ENCODE results near the gene ADRA2B. TPM values are rescaled to one million over a fixed set of nuclear protein-coding genes. Genes with fewer than 3 reads are reported as not detected.

Gene ADRA2B
- total RNA-seq, 2 donors from 2014 or later, result under 0.01 to 0.26 TPM

DNA sequence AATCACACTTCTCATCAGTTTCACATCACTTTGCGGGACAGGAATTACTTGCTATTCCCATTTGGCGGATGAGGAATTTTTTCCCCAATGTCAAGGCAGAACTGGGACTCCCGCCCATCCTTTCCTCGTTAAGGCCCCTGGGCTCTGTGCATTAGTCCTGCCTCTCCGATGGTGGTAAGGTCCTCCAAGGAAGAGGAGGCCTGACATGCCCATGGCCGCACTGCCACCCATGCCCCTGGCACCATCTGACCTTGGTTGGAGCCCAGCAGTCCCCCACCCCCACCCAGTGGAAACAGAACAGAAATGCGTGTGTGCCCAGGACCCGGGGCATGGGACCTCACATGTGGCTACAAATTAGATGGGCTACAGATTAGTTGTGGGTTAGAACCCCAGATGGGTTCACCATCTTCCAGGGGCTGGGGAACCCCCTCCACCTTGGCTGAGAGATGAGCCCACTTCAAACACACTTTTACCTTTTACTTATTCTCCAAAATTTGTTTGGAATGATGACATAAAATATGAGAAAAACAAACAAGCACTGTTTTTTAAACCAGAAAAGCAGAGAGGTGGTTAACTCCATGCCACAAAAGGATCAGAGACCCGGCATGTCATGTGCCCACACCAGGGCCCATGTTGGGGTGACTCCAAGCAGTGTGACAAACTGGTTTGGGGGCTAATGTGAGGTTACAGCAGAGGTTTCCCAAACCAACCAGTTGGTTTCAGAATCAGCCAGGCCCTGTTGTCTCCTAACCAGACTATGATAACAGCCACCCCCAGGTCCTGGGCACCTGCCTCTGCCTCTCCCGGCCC is 39.8 kb upstream of the ADRA2B start:
- ATAC-seq (no peak), DNase-seq (no peak)
- H3K36me3 ChIP-seq (replicated peaks in 1 of 2; ENCODE audit: insufficient read depth in 1 of 2, low read depth in 2 of 2), result no peaks in the 10 kb centered on the region
- TF ChIP-seq CTCF (IDR thresholded peaks at IDR 0.05), result no peak
- TF ChIP-seq POLR2A (IDR thresholded peaks at IDR 0.05), result no peak
- no peak overlapping the region for H3K4me3 ChIP-seq
- no peaks in the 10 kb centered on the region for H3K27me3 ChIP-seq
- H3K27ac ChIP-seq, result no peak overlapping the region
- no peaks in the 10 kb centered on the region for H3K9me3 ChIP-seq
- no peaks in the 10 kb centered on the region for H3K4me1 ChIP-seq
- intact Hi-C loops (cut with DNase I), result no loop called here
- 79 to 85% methylated on average over 9 to 10 of the region's 10 CpGs for WGBS, 2 donors

DNA sequence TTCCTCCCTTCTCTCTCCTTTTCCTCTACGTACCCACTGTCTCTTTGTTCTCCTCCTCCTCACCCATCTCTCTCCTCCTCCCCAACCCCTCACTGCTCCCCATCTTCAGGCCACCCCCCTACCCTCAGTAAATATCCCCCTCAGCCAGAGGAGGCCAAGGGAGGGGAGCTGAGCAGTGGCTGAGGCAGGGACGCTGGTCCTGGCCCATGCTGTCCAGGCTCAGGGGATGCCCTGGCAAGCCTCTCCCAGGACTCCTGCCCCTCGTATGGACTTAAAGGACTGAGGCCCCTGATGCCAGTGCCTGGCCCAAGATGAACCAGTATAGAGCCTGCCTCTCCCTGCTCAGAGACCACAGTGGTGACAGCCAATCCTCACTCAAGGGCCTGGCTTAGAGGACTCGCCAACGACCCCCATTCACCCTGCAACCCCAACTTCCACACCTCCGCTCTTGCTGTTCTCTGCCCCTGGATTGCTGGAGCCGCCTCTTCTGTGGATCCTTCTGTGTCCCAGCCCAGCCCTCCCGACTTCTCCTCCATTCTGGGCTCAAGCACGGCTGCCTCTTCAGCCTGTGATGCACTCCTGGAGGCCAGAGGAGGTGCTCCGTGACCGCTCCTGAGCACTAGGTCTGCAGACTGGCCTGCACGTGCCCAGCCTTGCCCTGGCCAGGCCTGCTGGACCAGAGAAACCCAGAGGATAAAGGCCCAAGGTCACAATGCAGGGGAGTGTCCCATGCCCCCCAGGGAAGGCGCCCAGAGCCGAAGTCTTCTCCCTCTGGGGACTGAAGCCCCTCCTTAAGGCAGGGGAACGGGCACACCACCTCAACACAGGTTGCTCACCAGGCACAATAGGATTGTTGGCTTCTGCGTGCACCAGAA is 38.4 kb upstream of the ADRA2B start:
- intact Hi-C loops (cut with DNase I), result no loop called here
- H3K4me1 ChIP-seq, result no peaks in the 10 kb centered on the region
- ATAC-seq, result no peak
- TF ChIP-seq POLR2A (IDR thresholded peaks at IDR 0.05) (no peak), CTCF (IDR thresholded peaks at IDR 0.05) (no peak)
- WGBS, 2 donors, result 72 to 79% methylated on average over 15 of the region's 16 CpGs
- H3K9me3 ChIP-seq, result no peaks in the 10 kb centered on the region
- no peak for DNase-seq
- H3K27me3 ChIP-seq, result no peaks in the 10 kb centered on the region
- no peak overlapping the region for H3K27ac ChIP-seq
- H3K4me3 ChIP-seq, result no peak overlapping the region
- no peaks in the 10 kb centered on the region for H3K36me3 ChIP-seq (replicated peaks in 1 of 2; ENCODE audit: insufficient read depth in 1 of 2, low read depth in 2 of 2)

- no peaks in the 10 kb centered on the region for H3K9me3 ChIP-seq
- H3K36me3 ChIP-seq (replicated peaks in 1 of 2; ENCODE audit: insufficient read depth in 1 of 2, low read depth in 2 of 2), result no peaks in the 10 kb centered on the region
- no peak overlapping the region for H3K27ac ChIP-seq
- H3K27me3 ChIP-seq, result no peaks in the 10 kb centered on the region
- 78 to 83% methylated on average over 5 to 7 of the region's 7 CpGs for WGBS, 2 donors
- ATAC-seq, result no peak
- no peak overlapping the region for H3K4me3 ChIP-seq
- H3K4me1 ChIP-seq, result no peaks in the 10 kb centered on the region
- TF ChIP-seq CTCF (IDR thresholded peaks at IDR 0.05), result no peak
- TF ChIP-seq POLR2A (IDR thresholded peaks at IDR 0.05), result no peak
- no peak for DNase-seq
- intact Hi-C loops (cut with DNase I), result no loop called here
Observed at GRCh38 chr2:96153991-96154431, 37.6 kb upstream of the ADRA2B start.

- intact Hi-C loops (cut with DNase I), result no loop called here
- Histone ChIP-seq H3K27me3 (no peaks in the 10 kb centered on the region), H3K9me3 (no peaks in the 10 kb centered on the region), H3K4me3 (no peak overlapping the region), H3K27ac (no peak overlapping the region), H3K4me1 (peaks cover under 1% of the 10 kb centered on the region), H3K36me3 (replicated peaks in 1 of 2; ENCODE audit: insufficient read depth in 1 of 2, low read depth in 2 of 2) (no peaks in the 10 kb centered on the region)
- DNase-seq (no peak), ATAC-seq (no peak)
- WGBS, 2 donors, result 87 to 90% methylated on average over 6 to 7 of the region's 7 CpGs
- TF ChIP-seq POLR2A (IDR thresholded peaks at IDR 0.05), result no peak
- no peak for TF ChIP-seq CTCF (IDR thresholded peaks at IDR 0.05)
Observed at GRCh38 chr2:96153291-96153713, 36.9 kb upstream of the ADRA2B start.

Measured in body of pancreas (tissue), 4 donors.